ENCODE results near the gene SIX2. TPM values are rescaled to one million over a fixed set of nuclear protein-coding genes. Genes with fewer than 3 reads are reported as not detected.

The SIX2 gene
- total and polyA plus RNA-seq, 2 donors (not counting 1 experiment from before 2014, with no cell fraction given): not detected

- Mint-ChIP-seq H3K4me3 (no peak overlapping the region), H3K4me1 (no peaks in the 10 kb centered on the region), H3K27me3 (peaks cover 23% of the 10 kb centered on the region), H3K9me3 (ENCODE audit: insufficient read depth) (no peaks in the 10 kb centered on the region), H3K27ac (no peak overlapping the region)
- CTCF ChIA-PET: no interaction called here
- Histone ChIP-seq H3K27me3 (replicated peaks in 1 of 4; ENCODE audit: control extremely low read depth in 1 of 4, control insufficient read depth in 3 of 4, insufficient read depth in 4 of 4, low read length in 3 of 4) (peaks cover 0 to 3% (median under 1%) of the 10 kb centered on the region in 4 experiments), H3K79me2 (ENCODE audit: control insufficient read depth, insufficient read depth, low read length) (no peaks in the 10 kb centered on the region), H3K9me3 (ENCODE audit: control extremely low read depth in 1 of 3, control insufficient read depth in 2 of 3, insufficient read depth in 1 of 3, low read length in 2 of 3) (no peaks in the 10 kb centered on the region), H3K4me3 (ENCODE audit: control extremely low read depth in 1 of 5, extremely low read depth in 1 of 5, insufficient read depth in 1 of 5, low read depth in 2 of 5, low read length in 4 of 5) (no peak overlapping the region), H3K4me2 (replicated peaks; ENCODE audit: low read depth, low read length, poor library complexity, severe bottlenecking) (no peak overlapping the region), H3K4me1 (ENCODE audit: control insufficient read depth in 2 of 2, insufficient read depth in 2 of 2, low read length in 2 of 2) (no peaks in the 10 kb centered on the region), H2AFZ (ENCODE audit: insufficient read depth, low read depth, low read length, poor library complexity, severe bottlenecking) (no peak overlapping the region), H3K36me3 (replicated peaks in 1 of 2; ENCODE audit: control extremely low read depth in 1 of 2, control insufficient read depth in 1 of 2, extremely low read depth in 1 of 2, insufficient read depth in 2 of 2, low read length in 1 of 2) (no peaks in the 10 kb centered on the region), H4K20me1 (ENCODE audit: control insufficient read depth, insufficient read depth, low read length, poor library complexity, severe bottlenecking) (no peaks in the 10 kb centered on the region), H3K9ac (ENCODE audit: low read length) (no peak overlapping the region), H3K27ac (ENCODE audit: low read length in 2 of 2) (no peak overlapping the region)
- 96% methylated on average over 16 of the region's 19 CpGs for WGBS (ENCODE audit: insufficient coverage)
- ATAC-seq (ENCODE audit: low read depth) (no peak), DNase-seq (no peak)
- intact Hi-C loops (cut with micrococcal nuclease): no loop called here
- POLR2A ChIA-PET: no interaction called here
- TF ChIP-seq CTCF (IDR thresholded peaks at IDR 0.05) (no peak), EZH2 (IDR thresholded peaks at IDR 0.05; ENCODE audit: borderline replicate concordance, insufficient read depth, low read depth, low read length, poor library complexity, severe bottlenecking) (no peak)
These were observed 40.5 kb upstream of the SIX2 start for GRCh38 chr2:45049569-45050336.

DNA sequence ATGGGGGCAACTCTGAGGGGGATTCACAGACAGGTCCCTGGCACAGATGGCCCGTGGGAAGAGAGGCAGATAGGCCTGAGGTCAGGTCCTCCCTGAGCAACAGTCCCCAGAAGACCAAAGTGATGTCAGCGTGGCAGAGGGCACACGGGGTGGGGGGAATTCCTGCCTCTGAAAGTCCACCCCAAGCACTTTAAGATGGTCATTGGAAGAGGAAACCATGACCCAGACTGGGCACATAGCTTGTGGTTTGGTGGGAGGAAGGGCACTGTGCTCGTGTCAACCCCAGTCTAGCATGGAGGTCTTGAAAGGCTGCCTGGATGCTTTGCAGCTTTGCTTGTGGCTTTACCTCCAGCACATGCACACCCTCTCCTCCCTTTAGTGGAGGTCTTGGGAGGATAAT lies 38.0 kb upstream of the SIX2 start:
- no peak overlapping the region for H3K9ac ChIP-seq (ENCODE audit: low read length)
- no peaks in the 10 kb centered on the region for H3K79me2 ChIP-seq (ENCODE audit: control insufficient read depth, insufficient read depth, low read length)
- Mint-ChIP-seq H3K4me3 (no peak overlapping the region), H3K4me1 (no peaks in the 10 kb centered on the region), H3K27ac (no peak overlapping the region), H3K9me3 (ENCODE audit: insufficient read depth) (no peaks in the 10 kb centered on the region), H3K27me3 (peaks cover 22% of the 10 kb centered on the region)
- H3K27me3 ChIP-seq (replicated peaks in 1 of 4; ENCODE audit: control extremely low read depth in 1 of 4, control insufficient read depth in 3 of 4, insufficient read depth in 4 of 4, low read length in 3 of 4): peaks cover 0 to 3% (median 1%) of the 10 kb centered on the region in 4 experiments
- no peaks in the 10 kb centered on the region for H3K9me3 ChIP-seq (ENCODE audit: control extremely low read depth in 1 of 3, control insufficient read depth in 2 of 3, insufficient read depth in 1 of 3, low read length in 2 of 3)
- H4K20me1 ChIP-seq (ENCODE audit: control insufficient read depth, insufficient read depth, low read length, poor library complexity, severe bottlenecking): no peaks in the 10 kb centered on the region
- 67% methylated on average over 1 of the region's 4 CpGs for WGBS (ENCODE audit: insufficient coverage)
- ATAC-seq (ENCODE audit: low read depth) (no peak), DNase-seq (no peak)
- H3K27ac ChIP-seq (ENCODE audit: low read length in 2 of 2): no peak overlapping the region
- H3K4me2 ChIP-seq (replicated peaks; ENCODE audit: low read depth, low read length, poor library complexity, severe bottlenecking): no peak overlapping the region
- no peak overlapping the region for H3K4me3 ChIP-seq (ENCODE audit: control extremely low read depth in 1 of 5, extremely low read depth in 1 of 5, insufficient read depth in 1 of 5, low read depth in 2 of 5, low read length in 4 of 5)
- no peaks in the 10 kb centered on the region for H3K36me3 ChIP-seq (replicated peaks in 1 of 2; ENCODE audit: control extremely low read depth in 1 of 2, control insufficient read depth in 1 of 2, extremely low read depth in 1 of 2, insufficient read depth in 2 of 2, low read length in 1 of 2)
- TF ChIP-seq EZH2 (IDR thresholded peaks at IDR 0.05; ENCODE audit: borderline replicate concordance, insufficient read depth, low read depth, low read length, poor library complexity, severe bottlenecking): no peak
- intact Hi-C loops (cut with micrococcal nuclease): no loop called here
- ChIA-PET POLR2A (no interaction called here), CTCF (no interaction called here)
- no peaks in the 10 kb centered on the region for H3K4me1 ChIP-seq (ENCODE audit: control insufficient read depth in 2 of 2, insufficient read depth in 2 of 2, low read length in 2 of 2)
- H2AFZ ChIP-seq (ENCODE audit: insufficient read depth, low read depth, low read length, poor library complexity, severe bottlenecking): no peak overlapping the region
